Measurements from ENCODE around the gene CYB561D2.
"Not testable (repeated sequence)": the region's sequence is repeated elsewhere in the genome, so short reads cannot be mapped to it uniquely, and the experiment has no call there.

CYB561D2 gene

GRCh38 chr3:50350527-50351322 is at the start of gene CYB561D2, which contains the start of gene NPRL2:
CYB561D2 (plus strand) TSS chr3:50350862; CDS start chr3:50351434, 572 bp downstream.
NPRL2 (minus strand) TSS chr3:50350775; CDS start chr3:50350652, 123 bp downstream.
- DNase-seq = peak; percentile 97 to 99

- no peak for DNase-seq
Observed at GRCh38 chr3:50302095-50303012, 48.3 kb upstream of the CYB561D2 start.

GRCh38 chr3:50303013-50303815 is 47.4 kb upstream of the CYB561D2 start, which contains the start of gene HYAL1:
HYAL1 (minus strand) TSS chr3:50303574; CDS start chr3:50302956, 618 bp downstream.
- DNase-seq = no peak

GRCh38 chr3:50304601-50305000 is 46.1 kb upstream of the CYB561D2 start:
- DNase-seq = no peak

GRCh38 chr3:50312041-50312440 is 38.6 kb upstream of the CYB561D2 start:
- not testable (repeated sequence) for DNase-seq

- DNase-seq = no peak
Observed at GRCh38 chr3:50314342-50314741, 36.3 kb upstream of the CYB561D2 start.

GRCh38 chr3:50314816-50315215 is 35.8 kb upstream of the CYB561D2 start:
- no peak for DNase-seq

- DNase-seq = no peak
Observed at GRCh38 chr3:50316657-50317242, 33.9 kb upstream of the CYB561D2 start.

GRCh38 chr3:50317300-50317699 is 33.4 kb upstream of the CYB561D2 start:
- DNase-seq = no peak

GRCh38 chr3:50318163-50318562 is 32.5 kb upstream of the CYB561D2 start:
- no peak for DNase-seq

GRCh38 chr3:50318615-50319014 is 32.0 kb upstream of the CYB561D2 start:
- no peak for DNase-seq

GRCh38 chr3:50319181-50319893 is 31.3 kb upstream of the CYB561D2 start:
- no peak for DNase-seq

GRCh38 chr3:50319894-50320625 is 30.6 kb upstream of the CYB561D2 start:
- no peak for DNase-seq

- peak; percentile 52 to 58 for DNase-seq
Observed at GRCh38 chr3:50320853-50321335, 29.8 kb upstream of the CYB561D2 start.

GRCh38 chr3:50321336-50322114 is 29.1 kb upstream of the CYB561D2 start:
- peak; percentile 75 to 76 for DNase-seq

- no peak for DNase-seq
Observed at GRCh38 chr3:50322115-50322385, 28.6 kb upstream of the CYB561D2 start.

GRCh38 chr3:50322386-50323091 is 28.1 kb upstream of the CYB561D2 start, which contains the start of gene HYAL2:
HYAL2 (minus strand) TSS chr3:50322745; CDS start chr3:50320489, 2,256 bp downstream.
- no peak for DNase-seq

- DNase-seq = no peak
Observed at GRCh38 chr3:50323092-50323600, 27.5 kb upstream of the CYB561D2 start.

- no peak for DNase-seq
Observed at GRCh38 chr3:50323614-50324199, 27.0 kb upstream of the CYB561D2 start.
